Glutamatergic neuron (in vitro differentiated cells): ENCODE results near the gene RPL13. TPM values are rescaled to one million over a fixed set of nuclear protein-coding genes. Genes with fewer than 3 reads are reported as not detected.
A peak's percentile ranks its signal among the peaks of the same experiment; 100 is the strongest.
"Not testable (repeated sequence)": the region's sequence is repeated elsewhere in the genome, so short reads cannot be mapped to it uniquely, and the experiment has no call there.

Experiments
- DNase-seq: peaks from one replicate; pipeline ENCODE4 v3.0.0; 2022
- H3K27ac Mint-ChIP-seq: one replicate; pipeline ENCODE4 v1.8.0; 2020; ENCODE audit warnings: mild to moderate bottlenecking, mixed read lengths, inconsistent platforms; ENCODE audit not compliant: unreplicated experiment
- H3K27me3 Mint-ChIP-seq: one replicate; pipeline ENCODE4 v1.8.0; 2020; ENCODE audit warnings: mild to moderate bottlenecking, moderate library complexity, mixed read lengths, inconsistent platforms; ENCODE audit not compliant: unreplicated experiment
- H3K36me3 Mint-ChIP-seq: one replicate; pipeline ENCODE4 v1.8.0; 2020; ENCODE audit warnings: mild to moderate bottlenecking, mixed read lengths, inconsistent platforms; ENCODE audit not compliant: unreplicated experiment
- H3K4me1 Mint-ChIP-seq: one replicate; pipeline ENCODE4 v1.8.0; 2020; ENCODE audit warnings: mild to moderate bottlenecking, low read depth, mixed read lengths, inconsistent platforms; ENCODE audit not compliant: unreplicated experiment
- H3K4me3 Mint-ChIP-seq: one replicate; pipeline ENCODE4 v1.8.0; 2020; ENCODE audit warnings: mild to moderate bottlenecking, mixed read lengths, inconsistent platforms; ENCODE audit not compliant: unreplicated experiment
- H3K9me3 Mint-ChIP-seq: one replicate; pipeline ENCODE4 v1.8.0; 2020; ENCODE audit warnings: mild to moderate bottlenecking, moderate library complexity, mixed read lengths, inconsistent platforms; ENCODE audit not compliant: unreplicated experiment
- total RNA-seq: library from RNA; stranded (reverse); fragmentation: NEBNext Ultra II Directional; extraction: Animal tissue kit (Norgen Biotek cat#: 25700); gene quantifications from one replicate; pipeline ENCODE4 v1.2.1, GENCODE V29; 2021; ENCODE audit not compliant: unreplicated experiment
- TF ChIP-seq, protein P1 (sequence below): fragments of 200-600 bp; sonication (generic); IDR thresholded peaks from one replicate; pipeline ENCODE4 v1.5.0; 2021; ENCODE audit not compliant: partially characterized antibody, unreplicated experiment

Gene RPL13
- total RNA-seq, 1 donor from 2014 or later: 893 TPM

- no peak for DNase-seq
- H3K9me3 Mint-ChIP-seq: no peaks in the 10 kb centered on the region
- no peak overlapping the region for H3K27ac Mint-ChIP-seq
- no peaks in the 10 kb centered on the region for H3K27me3 Mint-ChIP-seq
- TF ChIP-seq, protein P1, sequence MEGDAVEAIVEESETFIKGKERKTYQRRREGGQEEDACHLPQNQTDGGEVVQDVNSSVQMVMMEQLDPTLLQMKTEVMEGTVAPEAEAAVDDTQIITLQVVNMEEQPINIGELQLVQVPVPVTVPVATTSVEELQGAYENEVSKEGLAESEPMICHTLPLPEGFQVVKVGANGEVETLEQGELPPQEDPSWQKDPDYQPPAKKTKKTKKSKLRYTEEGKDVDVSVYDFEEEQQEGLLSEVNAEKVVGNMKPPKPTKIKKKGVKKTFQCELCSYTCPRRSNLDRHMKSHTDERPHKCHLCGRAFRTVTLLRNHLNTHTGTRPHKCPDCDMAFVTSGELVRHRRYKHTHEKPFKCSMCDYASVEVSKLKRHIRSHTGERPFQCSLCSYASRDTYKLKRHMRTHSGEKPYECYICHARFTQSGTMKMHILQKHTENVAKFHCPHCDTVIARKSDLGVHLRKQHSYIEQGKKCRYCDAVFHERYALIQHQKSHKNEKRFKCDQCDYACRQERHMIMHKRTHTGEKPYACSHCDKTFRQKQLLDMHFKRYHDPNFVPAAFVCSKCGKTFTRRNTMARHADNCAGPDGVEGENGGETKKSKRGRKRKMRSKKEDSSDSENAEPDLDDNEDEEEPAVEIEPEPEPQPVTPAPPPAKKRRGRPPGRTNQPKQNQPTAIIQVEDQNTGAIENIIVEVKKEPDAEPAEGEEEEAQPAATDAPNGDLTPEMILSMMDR: no peak
- H3K36me3 Mint-ChIP-seq: no peaks in the 10 kb centered on the region
- H3K4me1 Mint-ChIP-seq: no peaks in the 10 kb centered on the region
- H3K4me3 Mint-ChIP-seq: no peak overlapping the region
Observed at GRCh38 chr16:89586218-89586617, 25.7 kb downstream of the RPL13 start.

DNA sequence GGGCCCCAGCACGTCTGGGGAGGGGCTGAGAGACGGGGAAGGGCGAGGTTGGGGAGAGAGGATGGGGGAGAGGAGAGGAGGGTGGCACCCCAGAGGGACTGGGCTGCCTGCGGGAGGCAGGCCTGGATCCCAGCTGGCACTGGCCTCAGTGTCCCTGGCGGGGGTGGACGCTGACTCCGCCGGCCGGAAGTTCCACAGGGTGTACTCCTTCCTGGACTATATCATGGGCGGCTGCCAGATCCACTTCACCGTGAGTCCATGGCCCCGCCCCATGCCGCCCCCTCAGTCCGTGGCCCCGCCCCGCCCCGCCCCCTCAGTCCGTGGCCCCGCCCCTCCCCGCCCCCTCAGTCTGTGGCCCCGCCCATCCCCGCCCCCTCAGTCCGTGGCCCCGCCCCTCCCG lies 26.4 kb downstream of the RPL13 start:
- H3K27ac Mint-ChIP-seq: no peak overlapping the region
- peaks cover 2% of the 10 kb centered on the region for H3K9me3 Mint-ChIP-seq
- H3K4me3 Mint-ChIP-seq: no peak overlapping the region
- H3K4me1 Mint-ChIP-seq: no peaks in the 10 kb centered on the region
- no peaks in the 10 kb centered on the region for H3K27me3 Mint-ChIP-seq
- H3K36me3 Mint-ChIP-seq: no peaks in the 10 kb centered on the region
- TF ChIP-seq, protein P1: no peak
- peak; percentile 19 for DNase-seq

- H3K27ac Mint-ChIP-seq, H3K4me3 Mint-ChIP-seq, H3K9me3 Mint-ChIP-seq, H3K4me1 Mint-ChIP-seq, H3K27me3 Mint-ChIP-seq, H3K36me3 Mint-ChIP-seq, DNase-seq: not testable (repeated sequence)
Observed at GRCh38 chr16:89587676-89588075, 27.2 kb downstream of the RPL13 start.

DNA sequence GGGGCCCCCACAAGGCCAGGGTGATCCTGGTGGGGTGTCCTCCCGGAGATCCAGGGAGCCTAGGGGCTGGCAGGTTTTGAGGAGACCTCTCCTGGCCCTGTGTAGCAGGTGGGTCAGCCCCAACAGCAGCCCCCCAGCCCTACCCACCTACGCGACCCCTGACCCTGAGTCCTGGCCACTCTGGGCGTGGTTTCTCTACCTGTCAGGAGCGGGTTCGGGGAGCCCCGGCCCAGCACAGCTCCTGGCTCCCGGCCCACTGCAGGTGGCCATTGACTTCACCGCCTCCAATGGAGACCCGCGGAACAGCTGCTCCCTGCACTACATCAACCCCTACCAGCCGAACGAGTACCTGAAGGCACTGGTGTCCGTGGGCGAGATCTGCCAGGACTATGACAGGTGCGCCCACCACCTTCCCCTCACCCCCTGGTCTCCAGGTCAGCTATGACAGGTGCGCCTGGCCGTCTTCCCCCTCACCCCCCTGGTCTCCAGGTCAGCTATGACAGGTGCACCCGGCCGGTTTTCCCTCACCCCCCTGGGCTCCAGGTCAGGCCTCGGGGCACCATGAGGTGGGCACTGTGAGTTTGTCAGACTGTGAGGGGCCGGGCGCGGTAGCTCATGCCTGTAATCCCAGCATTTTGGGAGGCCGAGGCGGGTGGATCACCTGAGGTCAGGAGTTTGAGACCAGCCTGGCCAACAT lies 28.1 kb downstream of the RPL13 start:
- H3K4me1 Mint-ChIP-seq: no peaks in the 10 kb centered on the region
- H3K4me3 Mint-ChIP-seq: no peak overlapping the region
- DNase-seq: no peak
- no peaks in the 10 kb centered on the region for H3K36me3 Mint-ChIP-seq
- H3K27ac Mint-ChIP-seq: no peak overlapping the region
- peaks cover 3% of the 10 kb centered on the region for H3K9me3 Mint-ChIP-seq
- no peaks in the 10 kb centered on the region for H3K27me3 Mint-ChIP-seq
- TF ChIP-seq, protein P1: no peak

GRCh38 chr16:89589241-89589926 lies 28.9 kb downstream of the RPL13 start:
- H3K27ac Mint-ChIP-seq: no peak overlapping the region
- no peak overlapping the region for H3K4me3 Mint-ChIP-seq
- TF ChIP-seq, protein P1: no peak
- no peak for DNase-seq
- peaks cover 4% of the 10 kb centered on the region for H3K9me3 Mint-ChIP-seq
- H3K36me3 Mint-ChIP-seq: no peaks in the 10 kb centered on the region
- H3K4me1 Mint-ChIP-seq: no peaks in the 10 kb centered on the region
- H3K27me3 Mint-ChIP-seq: no peaks in the 10 kb centered on the region
